ENCODE measurements around the gene TYRP1. TPM values are rescaled to one million over a fixed set of nuclear protein-coding genes. Genes with fewer than 3 reads are reported as not detected.
"Not testable (repeated sequence)": the region's sequence is repeated elsewhere in the genome, so short reads cannot be mapped to it uniquely, and the experiment has no call there.

TYRP1 gene
- total RNA-seq, 2 donors from 2014 or later: not detected

GRCh38 chr9:12666813-12667212 lies 26.4 kb upstream of the TYRP1 start:
- H3K4me1 ChIP-seq: no peaks in the 10 kb centered on the region
- ATAC-seq (no peak), DNase-seq (no peak)
- H3K9me3 ChIP-seq: no peaks in the 10 kb centered on the region
- 36 to 54% methylated on average over 2 of the region's 2 CpGs for WGBS, 2 donors
- intact Hi-C loops (cut with DNase I): no loop called here
- no peak overlapping the region for H3K27ac ChIP-seq
- H3K27me3 ChIP-seq: no peaks in the 10 kb centered on the region
- no peak overlapping the region for H3K4me3 ChIP-seq
- H3K36me3 ChIP-seq (replicated peaks in 1 of 2; ENCODE audit: insufficient read depth in 1 of 2, low read depth in 2 of 2): no peaks in the 10 kb centered on the region
- no peak for TF ChIP-seq CTCF (IDR thresholded peaks at IDR 0.05)
- TF ChIP-seq POLR2A (IDR thresholded peaks at IDR 0.05): no peak

- intact Hi-C loops (cut with DNase I): no loop called here
- 80 to 89% methylated on average over 3 of the region's 3 CpGs for WGBS, 2 donors
- no peak for ATAC-seq
- no peaks in the 10 kb centered on the region for H3K9me3 ChIP-seq
- no peaks in the 10 kb centered on the region for H3K36me3 ChIP-seq (replicated peaks in 1 of 2; ENCODE audit: insufficient read depth in 1 of 2, low read depth in 2 of 2)
- DNase-seq: no peak
- no peaks in the 10 kb centered on the region for H3K4me1 ChIP-seq
- H3K27ac ChIP-seq: no peak overlapping the region
- H3K27me3 ChIP-seq: no peaks in the 10 kb centered on the region
- no peak overlapping the region for H3K4me3 ChIP-seq
- TF ChIP-seq POLR2A (IDR thresholded peaks at IDR 0.05) (no peak), CTCF (IDR thresholded peaks at IDR 0.05) (no peak)
Observed at GRCh38 chr9:12667892-12668291, 25.3 kb upstream of the TYRP1 start.

GRCh38 chr9:12670006-12670405 lies 23.2 kb upstream of the TYRP1 start:
- no peaks in the 10 kb centered on the region for H3K9me3 ChIP-seq
- H3K27me3 ChIP-seq: no peaks in the 10 kb centered on the region
- no peak overlapping the region for H3K4me3 ChIP-seq
- H3K36me3 ChIP-seq (replicated peaks in 1 of 2; ENCODE audit: insufficient read depth in 1 of 2, low read depth in 2 of 2): no peaks in the 10 kb centered on the region
- TF ChIP-seq POLR2A (IDR thresholded peaks at IDR 0.05) (no peak), CTCF (IDR thresholded peaks at IDR 0.05) (no peak)
- intact Hi-C loops (cut with DNase I): no loop called here
- WGBS, 2 donors: 67% methylated on average over 2 of the region's 2 CpGs
- DNase-seq (no peak), ATAC-seq (no peak)
- no peaks in the 10 kb centered on the region for H3K4me1 ChIP-seq
- H3K27ac ChIP-seq: no peak overlapping the region

- Histone ChIP-seq H3K27ac (no peak overlapping the region), H3K4me1 (no peaks in the 10 kb centered on the region), H3K27me3 (no peaks in the 10 kb centered on the region), H3K9me3 (no peaks in the 10 kb centered on the region), H3K4me3 (no peak overlapping the region), H3K36me3 (replicated peaks in 1 of 2; ENCODE audit: insufficient read depth in 1 of 2, low read depth in 2 of 2) (no peaks in the 10 kb centered on the region)
- intact Hi-C loops (cut with DNase I): no loop called here
- WGBS, 2 donors: 68 to 84% methylated on average over 5 of the region's 5 CpGs
- TF ChIP-seq CTCF (IDR thresholded peaks at IDR 0.05): no peak
- TF ChIP-seq POLR2A (IDR thresholded peaks at IDR 0.05): no peak
- no peak for ATAC-seq
- no peak for DNase-seq
Observed at GRCh38 chr9:12674961-12675360, 18.2 kb upstream of the TYRP1 start.

GRCh38 chr9:12677462-12678126 lies 15.6 kb upstream of the TYRP1 start:
- H3K27me3 ChIP-seq; ATAC-seq; H3K4me1 ChIP-seq; H3K9me3 ChIP-seq; H3K4me3 ChIP-seq; intact Hi-C loops (cut with DNase I); H3K27ac ChIP-seq; DNase-seq; H3K36me3 ChIP-seq (replicated peaks in 1 of 2; ENCODE audit: insufficient read depth in 1 of 2, low read depth in 2 of 2): not testable (repeated sequence)
- WGBS, 2 donors: 92 to 93% methylated on average over 11 of the region's 11 CpGs

Measured in body of pancreas (tissue), 4 donors.